ENCODE results near the gene KCNJ2. TPM values are rescaled to one million over a fixed set of nuclear protein-coding genes. Genes with fewer than 3 reads are reported as not detected.

Gene KCNJ2
- total RNA-seq, 4 donors from 2014 or later, result 7.3 to 18.9 (median 10.6) TPM

DNA sequence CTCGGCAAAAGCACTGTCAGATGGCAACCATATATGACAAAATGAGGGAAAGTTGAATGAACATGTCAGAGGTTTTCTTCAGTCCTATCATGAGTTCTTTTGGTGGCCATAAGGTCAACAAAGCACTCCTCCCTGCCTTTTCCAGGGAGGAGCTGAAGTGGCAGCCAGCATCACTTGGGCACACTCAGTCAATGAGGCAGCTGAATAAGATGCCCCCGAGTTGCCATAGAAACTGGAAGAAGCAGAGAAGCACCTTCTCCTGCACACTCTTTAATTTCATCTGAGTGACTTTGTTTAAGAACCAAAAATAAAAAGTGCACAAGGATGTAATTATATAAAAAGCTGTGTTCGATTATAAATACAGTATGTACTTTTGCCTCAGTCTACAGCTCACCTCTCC, 16.0 kb downstream of the KCNJ2 start:
- ATAC-seq (no peak), DNase-seq (no peak)
- no peak overlapping the region for H3K4me3 ChIP-seq
- in situ Hi-C loops (cut with MboI; ENCODE audit: low sequenced_read_pairs in 4 of 4) (no loop called here), intact Hi-C loops (cut with DNase I; ENCODE audit: low total_unique reads) (no loop called here)
- no peaks in the 10 kb centered on the region for H3K27me3 ChIP-seq
- H3K4me1 ChIP-seq, result peaks cover 59 to 62% of the 10 kb centered on the region in 2 donors
- H3K27ac ChIP-seq, result peak overlapping the region; percentile 45 to 92 (median 70)
- no peaks in the 10 kb centered on the region for H3K9me3 ChIP-seq
- TF ChIP-seq, protein P1, sequence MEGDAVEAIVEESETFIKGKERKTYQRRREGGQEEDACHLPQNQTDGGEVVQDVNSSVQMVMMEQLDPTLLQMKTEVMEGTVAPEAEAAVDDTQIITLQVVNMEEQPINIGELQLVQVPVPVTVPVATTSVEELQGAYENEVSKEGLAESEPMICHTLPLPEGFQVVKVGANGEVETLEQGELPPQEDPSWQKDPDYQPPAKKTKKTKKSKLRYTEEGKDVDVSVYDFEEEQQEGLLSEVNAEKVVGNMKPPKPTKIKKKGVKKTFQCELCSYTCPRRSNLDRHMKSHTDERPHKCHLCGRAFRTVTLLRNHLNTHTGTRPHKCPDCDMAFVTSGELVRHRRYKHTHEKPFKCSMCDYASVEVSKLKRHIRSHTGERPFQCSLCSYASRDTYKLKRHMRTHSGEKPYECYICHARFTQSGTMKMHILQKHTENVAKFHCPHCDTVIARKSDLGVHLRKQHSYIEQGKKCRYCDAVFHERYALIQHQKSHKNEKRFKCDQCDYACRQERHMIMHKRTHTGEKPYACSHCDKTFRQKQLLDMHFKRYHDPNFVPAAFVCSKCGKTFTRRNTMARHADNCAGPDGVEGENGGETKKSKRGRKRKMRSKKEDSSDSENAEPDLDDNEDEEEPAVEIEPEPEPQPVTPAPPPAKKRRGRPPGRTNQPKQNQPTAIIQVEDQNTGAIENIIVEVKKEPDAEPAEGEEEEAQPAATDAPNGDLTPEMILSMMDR (IDR thresholded peaks at IDR 0.05 in 4 of 5, conservative IDR thresholded peaks at IDR 0.05 in 1 of 5), result no peak
- TF ChIP-seq POLR2A (IDR thresholded peaks at IDR 0.05), result no peak
- no peaks in the 10 kb centered on the region for H3K36me3 ChIP-seq

DNA sequence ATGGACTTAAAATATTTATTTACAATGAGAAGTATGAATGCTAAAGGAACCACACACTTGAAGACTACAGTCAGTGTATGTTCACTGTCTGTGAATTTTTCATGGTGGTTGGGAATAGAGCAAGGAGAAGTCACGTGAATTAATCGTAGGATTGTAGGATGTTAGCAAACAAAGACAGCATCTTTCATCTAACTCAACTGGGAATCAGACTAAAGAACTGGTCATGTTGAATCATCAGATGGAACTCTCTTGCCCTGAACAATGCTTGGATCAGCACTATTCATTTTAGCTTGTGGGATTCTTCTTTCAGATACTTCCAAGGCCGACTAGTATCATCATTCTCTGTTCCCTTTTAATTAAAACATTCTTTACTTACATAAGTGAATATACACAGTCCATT, 18.1 kb downstream of the KCNJ2 start:
- ATAC-seq (no peak), DNase-seq (no peak)
- Histone ChIP-seq H3K9me3 (no peaks in the 10 kb centered on the region), H3K4me1 (peaks cover 47 to 61% of the 10 kb centered on the region in 2 donors), H3K4me3 (no peak overlapping the region), H3K27ac (peak overlapping the region in 1 of 4 donors; percentile 92), H3K36me3 (no peaks in the 10 kb centered on the region), H3K27me3 (no peaks in the 10 kb centered on the region)
- no peak for TF ChIP-seq POLR2A (IDR thresholded peaks at IDR 0.05)
- TF ChIP-seq, protein P1 (IDR thresholded peaks at IDR 0.05 in 4 of 5, conservative IDR thresholded peaks at IDR 0.05 in 1 of 5), result no peak
- intact Hi-C loops (cut with DNase I; ENCODE audit: low total_unique reads), result no loop called here
- in situ Hi-C loops (cut with MboI; ENCODE audit: low sequenced_read_pairs in 4 of 4), result no loop called here

DNA sequence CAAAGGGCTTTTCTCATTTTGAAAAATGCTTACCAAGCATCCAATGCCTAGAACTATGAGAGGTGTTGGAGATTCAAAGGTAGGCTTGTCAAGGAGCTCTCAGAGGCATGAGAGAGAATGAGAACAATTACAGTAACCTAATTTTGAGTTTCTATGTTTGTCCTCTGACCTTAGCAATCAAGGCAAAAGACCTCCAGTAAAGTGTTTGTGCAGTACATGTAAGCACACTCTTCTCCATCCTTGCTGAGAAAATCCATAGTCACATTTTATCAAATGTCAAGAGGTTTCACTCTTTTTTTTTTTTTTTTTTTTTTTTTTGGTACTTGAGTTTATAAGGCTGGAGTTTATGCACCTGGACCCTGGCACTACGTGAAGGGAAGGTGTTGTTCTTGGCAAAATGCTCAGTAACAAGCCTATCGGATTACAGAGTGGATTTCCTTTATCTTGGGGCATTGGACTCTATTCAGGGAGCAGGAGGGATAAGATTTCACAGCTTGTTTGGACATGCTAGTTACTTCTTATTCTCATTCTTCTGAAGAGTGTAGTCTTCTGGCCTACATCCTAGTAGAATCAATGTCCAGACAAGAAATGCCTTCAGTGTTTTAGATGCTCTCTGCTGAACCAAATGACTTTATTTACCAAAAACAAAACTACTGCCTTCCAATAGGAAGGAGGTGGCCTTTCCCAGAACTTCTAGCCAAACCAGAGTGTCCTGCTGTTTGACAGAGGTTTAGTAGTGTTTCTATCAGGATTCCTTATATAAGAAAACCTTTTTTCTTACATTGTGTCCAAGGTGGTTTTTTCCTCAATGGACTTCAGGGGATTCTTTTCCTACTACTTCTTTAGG, 21.9 kb downstream of the KCNJ2 start:
- DNase-seq (peak in 1 of 2 donors; percentile 42), ATAC-seq (peak; percentile 68 to 95)
- Histone ChIP-seq H3K27ac (peak overlapping the region; percentile 31 to 92 (median 58)), H3K4me3 (no peak overlapping the region), H3K36me3 (no peaks in the 10 kb centered on the region), H3K27me3 (no peaks in the 10 kb centered on the region), H3K9me3 (no peaks in the 10 kb centered on the region), H3K4me1 (peaks cover 38 to 62% of the 10 kb centered on the region in 2 donors)
- TF ChIP-seq, protein P1 (IDR thresholded peaks at IDR 0.05 in 4 of 5, conservative IDR thresholded peaks at IDR 0.05 in 1 of 5), result no peak
- TF ChIP-seq POLR2A (IDR thresholded peaks at IDR 0.05), result no peak
- in situ Hi-C loops (cut with MboI; ENCODE audit: low sequenced_read_pairs in 4 of 4) (no loop called here), intact Hi-C loops (cut with DNase I; ENCODE audit: low total_unique reads) (no loop called here)

DNA sequence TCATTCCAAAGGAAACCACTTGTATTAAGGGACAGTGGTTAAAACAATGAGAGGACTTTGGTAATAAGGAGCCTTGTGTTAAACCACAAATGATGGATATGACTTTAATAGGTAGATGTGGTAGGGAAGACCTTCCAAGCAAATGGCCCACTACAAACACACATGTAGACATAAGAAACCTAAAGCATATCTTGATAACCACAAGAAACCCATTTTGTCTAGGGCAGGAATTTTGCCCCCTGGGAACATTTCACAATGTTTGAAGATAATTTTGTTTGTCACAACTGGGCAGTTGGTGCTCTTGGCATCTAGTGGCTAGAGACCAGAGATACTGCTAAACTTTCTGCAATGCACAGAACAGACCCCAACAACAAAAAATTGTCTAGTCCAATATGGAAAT, 25.8 kb downstream of the KCNJ2 start:
- in situ Hi-C loops (cut with MboI; ENCODE audit: low sequenced_read_pairs in 4 of 4) (no loop called here), intact Hi-C loops (cut with DNase I; ENCODE audit: low total_unique reads) (no loop called here)
- Histone ChIP-seq H3K4me1 (peaks cover 31 to 60% of the 10 kb centered on the region in 2 donors), H3K36me3 (no peaks in the 10 kb centered on the region), H3K9me3 (no peaks in the 10 kb centered on the region), H3K27me3 (no peaks in the 10 kb centered on the region), H3K27ac (peak overlapping the region in 1 of 4 donors; percentile 44), H3K4me3 (no peak overlapping the region)
- ATAC-seq (no peak), DNase-seq (no peak)
- no peak for TF ChIP-seq POLR2A (IDR thresholded peaks at IDR 0.05)
- TF ChIP-seq, protein P1 (IDR thresholded peaks at IDR 0.05 in 4 of 5, conservative IDR thresholded peaks at IDR 0.05 in 1 of 5), result no peak

Data from gastrocnemius medialis (tissue), 4 donors.